ENCODE results near the gene SMG1.
"Not testable (repeated sequence)": the region's sequence is repeated elsewhere in the genome, so short reads cannot be mapped to it uniquely, and the experiment has no call there.

The SMG1 gene

DNA sequence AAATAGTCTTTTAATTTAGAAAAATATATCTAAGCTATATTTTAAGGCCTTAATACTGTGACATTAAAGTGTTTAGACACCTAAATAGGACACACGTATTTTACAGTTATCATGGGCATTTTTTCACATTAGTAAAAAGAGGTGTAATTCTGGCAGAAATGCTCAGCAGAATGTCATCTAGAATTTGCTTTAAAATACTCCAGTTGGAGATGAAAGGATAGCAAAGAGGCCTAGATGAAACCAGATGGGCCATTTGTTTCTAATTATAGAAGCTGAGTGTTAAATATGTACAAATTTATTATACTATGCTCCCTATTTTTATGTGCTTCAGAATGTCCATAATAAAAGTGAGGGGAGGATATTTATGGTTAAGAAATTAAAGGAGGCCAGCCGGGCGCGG lies 48.5 kb downstream of the SMG1 start:
- in situ Hi-C loops (cut with MboI; ENCODE audit: low pct_unique_long_range_greater_than_20kb, low sequenced_read_pairs, unreplicated experiment); DNase-seq (ENCODE audit: low spot score): not testable (repeated sequence)

- DNase-seq (ENCODE audit: low spot score); in situ Hi-C loops (cut with MboI; ENCODE audit: low pct_unique_long_range_greater_than_20kb, low sequenced_read_pairs, unreplicated experiment): not testable (repeated sequence)
These were observed 48.9 kb downstream of the SMG1 start for GRCh38 chr16:18877259-18877658.

DNA sequence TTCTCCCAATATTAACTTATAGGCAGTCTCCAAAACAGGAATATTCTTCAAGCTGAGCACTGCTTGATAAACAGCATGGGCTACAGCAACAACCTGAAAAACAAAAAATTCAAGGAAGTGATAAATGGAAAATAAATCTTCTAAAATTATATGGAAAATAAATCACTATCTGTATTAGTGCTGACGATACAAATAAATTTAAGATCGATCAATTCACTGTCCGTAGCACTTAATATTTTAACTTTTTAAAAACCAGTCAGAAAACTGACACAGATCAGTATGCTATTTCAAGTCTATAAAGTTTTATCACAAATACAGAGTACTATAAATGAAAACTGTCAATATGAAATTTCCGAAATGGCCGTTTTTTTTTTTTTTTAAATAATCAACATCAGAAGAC lies 49.9 kb downstream of the SMG1 start:
- DNase-seq (ENCODE audit: low spot score); in situ Hi-C loops (cut with MboI; ENCODE audit: low pct_unique_long_range_greater_than_20kb, low sequenced_read_pairs, unreplicated experiment): not testable (repeated sequence)

DNA sequence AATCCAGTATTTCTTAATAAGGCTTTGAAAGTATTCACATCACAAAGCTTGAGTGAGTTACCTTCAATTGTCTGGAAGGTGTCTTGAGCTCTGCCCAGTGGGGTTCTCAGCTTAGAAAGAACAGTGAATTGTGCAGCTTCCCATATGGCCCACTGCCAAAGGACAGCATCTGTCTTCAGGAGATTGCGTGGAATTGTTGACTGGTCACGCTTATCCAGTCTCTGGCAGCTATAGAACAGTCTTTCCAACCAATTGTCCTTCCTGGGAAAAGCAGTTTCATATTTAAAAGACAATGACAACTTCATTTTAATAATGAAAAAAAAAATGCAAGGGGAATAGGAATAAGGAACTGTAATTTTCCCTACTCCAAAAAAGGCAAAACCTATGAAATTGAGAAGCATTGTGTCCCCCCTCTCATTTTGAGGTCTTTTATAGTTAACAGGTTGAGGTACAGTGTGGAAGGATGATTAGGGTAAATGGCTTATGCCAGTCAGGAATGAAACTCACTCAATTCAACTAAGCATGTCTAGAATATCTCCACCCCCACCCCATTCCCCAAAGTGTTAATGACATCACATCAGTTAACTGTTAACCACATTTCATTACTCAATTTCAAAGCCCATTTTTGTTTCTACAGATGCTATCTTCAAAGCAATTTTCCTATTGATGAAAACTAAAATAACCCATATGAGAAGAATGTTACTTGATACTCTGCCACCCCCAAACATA lies 57.0 kb downstream of the SMG1 start:
- in situ Hi-C loops (cut with MboI; ENCODE audit: low pct_unique_long_range_greater_than_20kb, low sequenced_read_pairs, unreplicated experiment) = not testable (repeated sequence)

DNA sequence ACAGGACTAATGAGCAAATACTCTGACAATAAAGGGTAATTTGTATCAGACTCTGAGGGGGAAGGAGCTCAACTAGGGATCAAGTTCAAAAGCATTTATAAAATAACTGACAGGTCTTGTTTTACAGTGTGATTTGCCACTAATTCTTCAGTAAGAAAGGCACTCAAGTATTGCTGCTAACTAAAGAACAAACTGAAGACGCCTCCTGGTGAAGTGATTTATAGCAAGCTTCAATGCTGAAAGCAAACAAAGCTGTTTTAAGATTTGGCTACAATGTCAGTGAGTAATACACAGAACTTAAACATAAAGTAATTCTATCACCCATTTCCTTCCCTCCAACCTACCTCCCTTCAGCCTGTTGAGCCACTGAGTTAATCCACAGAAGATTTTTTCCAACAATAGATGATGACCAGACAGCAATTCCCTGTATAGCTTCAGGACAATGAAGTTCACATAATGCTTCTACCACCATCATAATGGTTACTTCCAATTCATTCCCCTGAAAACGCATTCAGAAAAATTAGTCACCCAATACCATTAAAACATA lies 59.9 kb downstream of the SMG1 start:
- DNase-seq (ENCODE audit: low spot score); in situ Hi-C loops (cut with MboI; ENCODE audit: low pct_unique_long_range_greater_than_20kb, low sequenced_read_pairs, unreplicated experiment): not testable (repeated sequence)

More for the DNA sequence above, 57.0 kb downstream of the SMG1 start:
- DNase-seq (ENCODE audit: low spot score) = not testable (repeated sequence)

- in situ Hi-C loops (cut with MboI; ENCODE audit: low pct_unique_long_range_greater_than_20kb, low sequenced_read_pairs, unreplicated experiment); DNase-seq (ENCODE audit: low spot score): not testable (repeated sequence)
These were observed 63.3 kb downstream of the SMG1 start for GRCh38 chr16:18862891-18863290.

DNA sequence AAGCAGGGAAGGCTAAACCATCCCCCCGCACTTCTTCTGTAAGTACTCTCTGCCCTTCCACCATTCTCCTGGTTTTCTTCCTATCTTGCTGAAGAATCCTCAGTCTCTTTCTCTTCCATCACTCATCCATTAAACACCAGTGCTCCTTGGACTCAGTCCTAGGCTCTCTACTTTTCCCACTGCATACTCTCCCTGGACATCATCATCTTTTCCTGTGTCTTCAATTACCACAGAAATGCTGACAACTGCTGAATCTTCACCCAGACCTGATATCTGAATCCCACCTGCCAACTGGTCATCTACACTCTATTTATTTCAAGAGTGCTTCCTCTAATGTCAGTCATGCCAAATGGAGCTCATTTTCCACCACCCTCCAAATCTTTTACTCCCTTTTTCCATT lies 71.0 kb downstream of the SMG1 start:
- TF ChIP-seq, protein P1, sequence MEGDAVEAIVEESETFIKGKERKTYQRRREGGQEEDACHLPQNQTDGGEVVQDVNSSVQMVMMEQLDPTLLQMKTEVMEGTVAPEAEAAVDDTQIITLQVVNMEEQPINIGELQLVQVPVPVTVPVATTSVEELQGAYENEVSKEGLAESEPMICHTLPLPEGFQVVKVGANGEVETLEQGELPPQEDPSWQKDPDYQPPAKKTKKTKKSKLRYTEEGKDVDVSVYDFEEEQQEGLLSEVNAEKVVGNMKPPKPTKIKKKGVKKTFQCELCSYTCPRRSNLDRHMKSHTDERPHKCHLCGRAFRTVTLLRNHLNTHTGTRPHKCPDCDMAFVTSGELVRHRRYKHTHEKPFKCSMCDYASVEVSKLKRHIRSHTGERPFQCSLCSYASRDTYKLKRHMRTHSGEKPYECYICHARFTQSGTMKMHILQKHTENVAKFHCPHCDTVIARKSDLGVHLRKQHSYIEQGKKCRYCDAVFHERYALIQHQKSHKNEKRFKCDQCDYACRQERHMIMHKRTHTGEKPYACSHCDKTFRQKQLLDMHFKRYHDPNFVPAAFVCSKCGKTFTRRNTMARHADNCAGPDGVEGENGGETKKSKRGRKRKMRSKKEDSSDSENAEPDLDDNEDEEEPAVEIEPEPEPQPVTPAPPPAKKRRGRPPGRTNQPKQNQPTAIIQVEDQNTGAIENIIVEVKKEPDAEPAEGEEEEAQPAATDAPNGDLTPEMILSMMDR (IDR thresholded peaks at IDR 0.05; ENCODE audit: extremely low read depth, insufficient read depth, missing control alignments) = no peak
- DNase-seq (ENCODE audit: low spot score) = no peak
- in situ Hi-C loops (cut with MboI; ENCODE audit: low pct_unique_long_range_greater_than_20kb, low sequenced_read_pairs, unreplicated experiment) = no loop called here

GRCh38 chr16:18853694-18854093 lies 72.5 kb downstream of the SMG1 start:
- in situ Hi-C loops (cut with MboI; ENCODE audit: low pct_unique_long_range_greater_than_20kb, low sequenced_read_pairs, unreplicated experiment) = no loop called here
- TF ChIP-seq, protein P1 (IDR thresholded peaks at IDR 0.05; ENCODE audit: extremely low read depth, insufficient read depth, missing control alignments) = no peak
- no peak for DNase-seq (ENCODE audit: low spot score)

- in situ Hi-C loops (cut with MboI; ENCODE audit: low pct_unique_long_range_greater_than_20kb, low sequenced_read_pairs, unreplicated experiment) = no loop called here
- no peak for DNase-seq (ENCODE audit: low spot score)
- TF ChIP-seq, protein P1 (IDR thresholded peaks at IDR 0.05; ENCODE audit: extremely low read depth, insufficient read depth, missing control alignments) = no peak
These were observed 73.6 kb downstream of the SMG1 start for GRCh38 chr16:18852647-18853046.

- in situ Hi-C loops (cut with MboI; ENCODE audit: low pct_unique_long_range_greater_than_20kb, low sequenced_read_pairs, unreplicated experiment) = no loop called here
- DNase-seq (ENCODE audit: low spot score) = no peak
- TF ChIP-seq, protein P1 (IDR thresholded peaks at IDR 0.05; ENCODE audit: extremely low read depth, insufficient read depth, missing control alignments) = no peak
These were observed 79.8 kb downstream of the SMG1 start for GRCh38 chr16:18846416-18846815.

Data from GM13977 (cell line).